GM23338 (cell line): Measurements from ENCODE around the gene OGT.

ENCODE experiments used
- CTCF ChIP-seq, 2 experiments: fragments of 200-600 bp in 1 of 2; sonication (generic) in 1 of 2; conservative IDR thresholded peaks; 2 replicates each; pipeline versions ENCODE4 v1.5.1 to v1.6.1; 2016 to 2017; ENCODE audit warnings: antibody characterized with exemption in 2 of 2, low read depth in 2 of 2, mild to moderate bottlenecking in 2 of 2, moderate library complexity in 1 of 2
- ETS1 ChIP-seq: IDR thresholded peaks from 2 replicates; pipeline ENCODE4 v1.6.1; 2016; ENCODE audit warnings: antibody characterized with exemption
- EZH2 ChIP-seq: fragments of 200-600 bp; sonication (generic); IDR thresholded peaks from one replicate; pipeline ENCODE4 v1.8.0; 2017; ENCODE audit warnings: antibody characterized with exemption, mild to moderate bottlenecking, low read depth; ENCODE audit not compliant: unreplicated experiment
- EZH2phosphoT487 ChIP-seq: fragments of 200-600 bp; sonication (generic); IDR thresholded peaks from one replicate; pipeline ENCODE4 v1.8.1; 2018; ENCODE audit warnings: antibody characterized with exemption; ENCODE audit not compliant: unreplicated experiment
- POLR2AphosphoS5 ChIP-seq: IDR thresholded peaks from 2 replicates; pipeline ENCODE4 v1.6.1; 2016; ENCODE audit warnings: antibody characterized with exemption, low read depth
- REST ChIP-seq: IDR thresholded peaks from one replicate; pipeline ENCODE4 v1.6.1; 2018; ENCODE audit warnings: antibody characterized with exemption; ENCODE audit not compliant: unreplicated experiment
- ZNF114 ChIP-seq: fragments of 250-450 bp; sonication (Bioruptor Pico); IDR thresholded peaks from 2 replicates; pipeline ENCODE4 v1.5.0; 2020; ENCODE audit warnings: mild to moderate bottlenecking, moderate library complexity
- ZNF331 ChIP-seq: fragments of 250-450 bp; sonication (Bioruptor Pico); IDR thresholded peaks from 2 replicates; pipeline ENCODE4 v1.5.0; 2020; ENCODE audit warnings: low read depth, mild to moderate bottlenecking, moderate library complexity

- no peak for TF ChIP-seq CTCF (conservative IDR thresholded peaks at IDR 0.05; ENCODE audit: low read depth in 2 of 2)
- TF ChIP-seq EZH2phosphoT487, result no peak
- TF ChIP-seq EZH2, result no peak
- no peak for TF ChIP-seq POLR2AphosphoS5
- no peak for TF ChIP-seq ETS1
- TF ChIP-seq ZNF331, result no peak
- TF ChIP-seq ZNF114 (CRISPR knock-in tag), result no peak
- TF ChIP-seq REST, result no peak
Observed at GRCh38 chrX:71525316-71525715, 7.6 kb upstream of the OGT start.
